B cell (primary cell): ENCODE data around the gene GRID2. TPM values are rescaled to one million over a fixed set of nuclear protein-coding genes. Genes with fewer than 3 reads are reported as not detected.

ENCODE experiments used
- ATAC-seq: fragments of 200-7000 bp; cut with Tn5 transposase; one replicate; pipeline ENCODE4 v1.10.0; 2021; ENCODE audit warnings: low read depth, mild to moderate bottlenecking, moderate number of reproducible peaks, moderate library complexity
- CTCF ChIA-PET: fragments of 350-600 bp; sonication (Branson Sonifier 250); formaldehyde crosslinking; loops from one replicate; lab custom pipeline; 2021; ENCODE audit warnings: antibody characterized with exemption, inconsistent platforms; lab: Charles Lee
- POLR2A ChIA-PET: fragments of 350-600 bp; sonication (Branson Sonifier 250); formaldehyde crosslinking; loops from one replicate; lab custom pipeline; 2021; ENCODE audit warnings: antibody characterized with exemption; lab: Charles Lee
- DNase-seq: peaks from one replicate; pipeline ENCODE4 v3.0.0; 2013
- H2AFZ ChIP-seq: 2 replicates; pipeline ENCODE4 v1.6.1; 2012; ENCODE audit warnings: mild to moderate bottlenecking, low read depth, low read length; ENCODE audit not compliant: insufficient read depth, poor library complexity, severe bottlenecking
- H3K27ac ChIP-seq, 2 donors: 1 replicate in 1 of 2; 2 replicates in 1 of 2; pipeline ENCODE4 v1.5.1; 2012 to 2013; ENCODE audit warnings: low read length in 2 of 2, mild to moderate bottlenecking in 2 of 2, moderate library complexity in 1 of 2
- H3K27me3 ChIP-seq, 4 experiments: fragments of 200-600 bp in 1 of 4; sonication (generic) in 1 of 4; replicated peaks in 1 of 4; 1 replicate in 2 of 4; 2 replicates in 2 of 4; pipeline versions ENCODE4 v1.6.1 to v1.7.0; 2013 to 2016; ENCODE audit warnings: low read length in 3 of 4, mild to moderate bottlenecking in 2 of 4, mixed read lengths in 1 of 4, moderate library complexity in 1 of 4; ENCODE audit not compliant: insufficient read depth in 4 of 4, control insufficient read depth in 3 of 4; ENCODE audit errors: control extremely low read depth in 1 of 4
- H3K36me3 ChIP-seq, 2 experiments: replicated peaks in 1 of 2; 1 replicate in 1 of 2; 2 replicates in 1 of 2; pipeline versions ENCODE4 v1.6.1 to v1.7.1; 2013; ENCODE audit warnings: low read length in 1 of 2; ENCODE audit not compliant: insufficient read depth in 2 of 2, control insufficient read depth in 1 of 2; ENCODE audit errors: control extremely low read depth in 1 of 2, extremely low read depth in 1 of 2
- H3K4me1 ChIP-seq, 2 donors: fragments of 200-600 bp in 1 of 2; sonication (generic) in 1 of 2; 1 replicate in 1 of 2; 2 replicates in 1 of 2; pipeline versions ENCODE4 v1.5.1 to v1.6.1; 2013 to 2017; ENCODE audit warnings: low read length in 2 of 2; ENCODE audit not compliant: control insufficient read depth in 2 of 2, insufficient read depth in 2 of 2
- H3K4me2 ChIP-seq: replicated peaks from 2 replicates; pipeline ENCODE3; 2012; ENCODE audit warnings: mild to moderate bottlenecking, low read depth, low read length; ENCODE audit not compliant: poor library complexity, severe bottlenecking
- H3K4me3 ChIP-seq, 5 experiments: fragments of 200-600 bp in 1 of 5; sonication (generic) in 1 of 5; 1 replicate in 3 of 5; 2 replicates in 2 of 5; pipeline versions ENCODE4 v1.5.1 to v1.7.0; 2011 to 2016; ENCODE audit warnings: low read length in 4 of 5, mild to moderate bottlenecking in 4 of 5, low read depth in 2 of 5, control low read depth in 1 of 5, moderate library complexity in 1 of 5; ENCODE audit not compliant: insufficient read depth in 1 of 5; ENCODE audit errors: control extremely low read depth in 1 of 5, extremely low read depth in 1 of 5
- H3K79me2 ChIP-seq: fragments of 200-600 bp; sonication (generic); one replicate; pipeline ENCODE4 v1.6.0; 2016; ENCODE audit warnings: low read length; ENCODE audit not compliant: control insufficient read depth, insufficient read depth
- H3K9ac ChIP-seq: fragments of 200-600 bp; sonication (generic); 2 replicates; pipeline ENCODE4 v1.6.1; 2017; ENCODE audit warnings: mild to moderate bottlenecking, low read length, moderate library complexity
- H3K9me3 ChIP-seq, 3 donors: one replicate each; pipeline versions ENCODE4 v1.6.1 to v1.7.1; 2013; ENCODE audit warnings: low read length in 2 of 3; ENCODE audit not compliant: control insufficient read depth in 2 of 3, insufficient read depth in 1 of 3; ENCODE audit errors: control extremely low read depth in 1 of 3
- H4K20me1 ChIP-seq: 2 replicates; pipeline ENCODE4 v1.6.0; 2012; ENCODE audit warnings: mild to moderate bottlenecking, low read length; ENCODE audit not compliant: insufficient read depth, control insufficient read depth, poor library complexity, severe bottlenecking
- H3K27ac Mint-ChIP-seq: one replicate; pipeline ENCODE4 v1.8.0; 2021; ENCODE audit warnings: mixed read lengths
- H3K27me3 Mint-ChIP-seq: one replicate; pipeline ENCODE4 v1.8.0; 2021; ENCODE audit warnings: mixed read lengths
- H3K4me1 Mint-ChIP-seq: one replicate; pipeline ENCODE4 v1.8.0; 2021; ENCODE audit warnings: mixed read lengths
- H3K4me3 Mint-ChIP-seq: one replicate; pipeline ENCODE4 v1.8.0; 2021; ENCODE audit warnings: mixed read lengths
- H3K9me3 Mint-ChIP-seq: one replicate; pipeline ENCODE4 v1.8.0; 2022; ENCODE audit warnings: mixed read lengths; ENCODE audit not compliant: insufficient read depth
- CTCF ChIP-seq: fragments of 200-600 bp; IDR thresholded peaks from one replicate; pipeline ENCODE4 v1.8.0; 2022; ENCODE audit warnings: antibody characterized with exemption, mild to moderate bottlenecking
- EZH2 ChIP-seq: IDR thresholded peaks from 2 replicates; pipeline ENCODE4 v1.6.1; 2012; ENCODE audit warnings: borderline replicate concordance, low read depth, mild to moderate bottlenecking, moderate library complexity, low read length; ENCODE audit not compliant: insufficient read depth, poor library complexity, severe bottlenecking
- WGBS: methylation state at CpG from one replicate; pipeline ENCODE4 v1.1.5; 2013; ENCODE audit warnings: missing lambda C conversion rate; ENCODE audit not compliant: insufficient coverage; 5-methylcytosine and 5-hydroxymethylcytosine counted together
- intact Hi-C: fragments of 100-400 bp; cut with micrococcal nuclease; formaldehyde crosslinking; loops from one replicate; pipeline ENCODE4 v1.10.0; 2022
- polyA plus RNA-seq: library from polyadenylated mRNA; depleted of rRNA; stranded (reverse); fragments of >200 nt; gene quantifications from 2 replicates; pipeline ENCODE4 v1.2.3, GENCODE V29; 2012
- total RNA-seq, 2 donors: library from RNA; stranded (reverse); fragments of 120-200 nt in 1 of 2; gene quantifications; 1 replicate in 1 of 2; 2 replicates in 1 of 2; pipeline versions ENCODE4 v1.2.3 to v1.2.4, GENCODE V29; 2013 to 2022

Gene GRID2
- total and polyA plus RNA-seq, 2 donors (not counting 1 experiment from before 2014, with no cell fraction given) = not detected

GRCh38 chr4:92528541-92528940 is 224.8 kb downstream of the GRID2 start:
- TF ChIP-seq EZH2 (no peak), CTCF (no peak)
- no peaks in the 10 kb centered on the region for H3K4me1 Mint-ChIP-seq
- Histone ChIP-seq H3K9me3 (no peaks in the 10 kb centered on the region), H4K20me1 (no peaks in the 10 kb centered on the region), H3K9ac (no peak overlapping the region), H2AFZ (no peak overlapping the region), H3K27me3 (no peaks in the 10 kb centered on the region), H3K36me3 (no peaks in the 10 kb centered on the region), H3K79me2 (no peaks in the 10 kb centered on the region), H3K4me2 (no peak overlapping the region), H3K27ac (no peak overlapping the region), H3K4me1 (no peaks in the 10 kb centered on the region), H3K4me3 (no peak overlapping the region)
- no peaks in the 10 kb centered on the region for H3K9me3 Mint-ChIP-seq
- intact Hi-C loops = no loop called here
- CTCF ChIA-PET = no interaction called here
- DNase-seq (no peak), ATAC-seq (no peak)
- no CpG with 5 or more reads among the region's 4 CpGs for WGBS
- H3K4me3 Mint-ChIP-seq = no peak overlapping the region
- no peaks in the 10 kb centered on the region for H3K27me3 Mint-ChIP-seq
- no peak overlapping the region for H3K27ac Mint-ChIP-seq
- POLR2A ChIA-PET = no interaction called here

- no peak overlapping the region for H3K27ac ChIP-seq
- CTCF ChIA-PET = no interaction called here
- no peak for ATAC-seq
- no peaks in the 10 kb centered on the region for H3K4me1 Mint-ChIP-seq
- no CpG with 5 or more reads among the region's 2 CpGs for WGBS
- no peaks in the 10 kb centered on the region for H3K4me1 ChIP-seq
- H3K4me3 ChIP-seq = no peak overlapping the region
- H3K4me2 ChIP-seq = no peak overlapping the region
- H3K27me3 Mint-ChIP-seq = no peaks in the 10 kb centered on the region
- H3K27me3 ChIP-seq = no peaks in the 10 kb centered on the region
- H3K79me2 ChIP-seq = no peaks in the 10 kb centered on the region
- TF ChIP-seq EZH2 (no peak), CTCF (no peak)
- no peak overlapping the region for H3K4me3 Mint-ChIP-seq
- no peaks in the 10 kb centered on the region for H3K9me3 ChIP-seq
- H2AFZ ChIP-seq = no peak overlapping the region
- POLR2A ChIA-PET = no interaction called here
- DNase-seq = no peak
- intact Hi-C loops = no loop called here
- H4K20me1 ChIP-seq = no peaks in the 10 kb centered on the region
- H3K27ac Mint-ChIP-seq = no peak overlapping the region
- no peak overlapping the region for H3K9ac ChIP-seq
- H3K36me3 ChIP-seq = no peaks in the 10 kb centered on the region
- H3K9me3 Mint-ChIP-seq = no peaks in the 10 kb centered on the region
Observed at GRCh38 chr4:92529510-92529909, 225.7 kb downstream of the GRID2 start.
